Measurements from ENCODE around the gene C1orf50.
"Not testable (repeated sequence)": the region's sequence is repeated elsewhere in the genome, so short reads cannot be mapped to it uniquely, and the experiment has no call there.

Gene C1orf50

GRCh38 chr1:42747125-42747524 lies 19.9 kb upstream of the C1orf50 start:
- Histone ChIP-seq H3K27me3 (ENCODE audit: control insufficient read depth, insufficient read depth, low read length, poor library complexity, severe bottlenecking) (no peaks in the 10 kb centered on the region), H3K9me3 (ENCODE audit: control insufficient read depth, low read length) (no peaks in the 10 kb centered on the region), H3K4me3 (ENCODE audit: insufficient read depth, low read depth, low read length) (no peak overlapping the region), H3K36me3 (ENCODE audit: control insufficient read depth, insufficient read depth, low read length) (peaks cover 31% of the 10 kb centered on the region), H3K4me1 (ENCODE audit: control insufficient read depth, insufficient read depth, low read length) (no peaks in the 10 kb centered on the region), H3K27ac (ENCODE audit: insufficient read depth, low read depth, low read length, poor library complexity, severe bottlenecking) (no peak overlapping the region)
- 71 to 72% methylated on average over 14 of the region's 14 CpGs for WGBS, 2 experiments

- Histone ChIP-seq H3K36me3 (ENCODE audit: control insufficient read depth, insufficient read depth, low read length) (peaks cover 40% of the 10 kb centered on the region), H3K27me3 (ENCODE audit: control insufficient read depth, insufficient read depth, low read length, poor library complexity, severe bottlenecking) (no peaks in the 10 kb centered on the region), H3K4me3 (ENCODE audit: insufficient read depth, low read depth, low read length) (no peak overlapping the region), H3K9me3 (ENCODE audit: control insufficient read depth, low read length) (no peaks in the 10 kb centered on the region), H3K27ac (ENCODE audit: insufficient read depth, low read depth, low read length, poor library complexity, severe bottlenecking) (no peak overlapping the region), H3K4me1 (ENCODE audit: control insufficient read depth, insufficient read depth, low read length) (no peaks in the 10 kb centered on the region)
- 94 to 96% methylated on average over 10 of the region's 10 CpGs for WGBS, 2 experiments
These were observed 19.0 kb upstream of the C1orf50 start for GRCh38 chr1:42748021-42748420.

- H3K9me3 ChIP-seq (ENCODE audit: control insufficient read depth, low read length) = no peaks in the 10 kb centered on the region
- H3K4me1 ChIP-seq (ENCODE audit: control insufficient read depth, insufficient read depth, low read length) = no peaks in the 10 kb centered on the region
- no peaks in the 10 kb centered on the region for H3K27me3 ChIP-seq (ENCODE audit: control insufficient read depth, insufficient read depth, low read length, poor library complexity, severe bottlenecking)
- no peak overlapping the region for H3K27ac ChIP-seq (ENCODE audit: insufficient read depth, low read depth, low read length, poor library complexity, severe bottlenecking)
- H3K4me3 ChIP-seq (ENCODE audit: insufficient read depth, low read depth, low read length) = no peak overlapping the region
- 94 to 95% methylated on average over 14 of the region's 14 CpGs for WGBS, 2 experiments
- peaks cover 45% of the 10 kb centered on the region for H3K36me3 ChIP-seq (ENCODE audit: control insufficient read depth, insufficient read depth, low read length)
These were observed 18.3 kb upstream of the C1orf50 start for GRCh38 chr1:42748461-42749410.

GRCh38 chr1:42750041-42750440 lies 17.0 kb upstream of the C1orf50 start:
- Histone ChIP-seq H3K36me3 (ENCODE audit: control insufficient read depth, insufficient read depth, low read length) (peaks cover 59% of the 10 kb centered on the region), H3K27ac (ENCODE audit: insufficient read depth, low read depth, low read length, poor library complexity, severe bottlenecking) (no peak overlapping the region), H3K4me1 (ENCODE audit: control insufficient read depth, insufficient read depth, low read length) (no peaks in the 10 kb centered on the region), H3K9me3 (ENCODE audit: control insufficient read depth, low read length) (no peaks in the 10 kb centered on the region), H3K4me3 (ENCODE audit: insufficient read depth, low read depth, low read length) (no peak overlapping the region), H3K27me3 (ENCODE audit: control insufficient read depth, insufficient read depth, low read length, poor library complexity, severe bottlenecking) (no peaks in the 10 kb centered on the region)
- 96 to 98% methylated on average over 12 of the region's 12 CpGs for WGBS, 2 experiments

DNA sequence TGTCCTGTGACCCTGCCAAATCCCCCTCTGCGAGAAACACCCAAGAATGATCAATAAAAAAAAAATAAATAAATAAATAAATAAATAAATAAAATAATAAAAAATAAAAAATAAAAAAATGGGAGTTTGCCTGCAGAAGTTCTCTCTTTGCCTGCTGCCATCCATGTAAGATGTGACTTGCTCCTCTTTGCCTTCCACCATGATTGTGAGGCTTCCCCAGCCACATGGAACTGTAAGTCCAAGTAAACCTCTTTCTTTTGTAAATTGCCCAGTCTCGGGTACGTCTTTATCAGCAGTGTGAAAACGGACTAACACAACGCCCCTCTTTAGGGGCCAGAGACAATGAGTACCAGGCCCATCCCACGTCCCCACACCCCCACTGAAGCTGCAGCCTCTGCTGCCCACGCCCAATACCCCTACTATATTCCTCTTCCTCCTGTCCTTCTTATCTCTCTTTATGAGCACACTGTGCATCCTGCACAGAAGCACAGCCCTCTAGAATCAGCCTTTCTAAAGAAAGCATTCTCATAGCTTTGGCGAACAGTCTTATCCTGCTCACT lies 15.5 kb upstream of the C1orf50 start:
- 95% methylated on average over 7 of the region's 8 CpGs for WGBS, 2 experiments
- not testable (repeated sequence) for H3K27me3 ChIP-seq (ENCODE audit: control insufficient read depth, insufficient read depth, low read length, poor library complexity, severe bottlenecking); H3K27ac ChIP-seq (ENCODE audit: insufficient read depth, low read depth, low read length, poor library complexity, severe bottlenecking); H3K9me3 ChIP-seq (ENCODE audit: control insufficient read depth, low read length); H3K4me3 ChIP-seq (ENCODE audit: insufficient read depth, low read depth, low read length); H3K4me1 ChIP-seq (ENCODE audit: control insufficient read depth, insufficient read depth, low read length)
- peaks cover 58% of the 10 kb centered on the region for H3K36me3 ChIP-seq (ENCODE audit: control insufficient read depth, insufficient read depth, low read length)

- Histone ChIP-seq H3K4me1 (ENCODE audit: control insufficient read depth, insufficient read depth, low read length) (no peaks in the 10 kb centered on the region), H3K36me3 (ENCODE audit: control insufficient read depth, insufficient read depth, low read length) (peaks cover 55% of the 10 kb centered on the region), H3K9me3 (ENCODE audit: control insufficient read depth, low read length) (no peaks in the 10 kb centered on the region), H3K27ac (ENCODE audit: insufficient read depth, low read depth, low read length, poor library complexity, severe bottlenecking) (no peak overlapping the region), H3K4me3 (ENCODE audit: insufficient read depth, low read depth, low read length) (no peak overlapping the region), H3K27me3 (ENCODE audit: control insufficient read depth, insufficient read depth, low read length, poor library complexity, severe bottlenecking) (no peaks in the 10 kb centered on the region)
- whole genome bisulfite sequencing, 2 experiments = 94 to 95% methylated on average over 6 of the region's 6 CpGs
These were observed 14.8 kb upstream of the C1orf50 start for GRCh38 chr1:42752284-42752683.

DNA sequence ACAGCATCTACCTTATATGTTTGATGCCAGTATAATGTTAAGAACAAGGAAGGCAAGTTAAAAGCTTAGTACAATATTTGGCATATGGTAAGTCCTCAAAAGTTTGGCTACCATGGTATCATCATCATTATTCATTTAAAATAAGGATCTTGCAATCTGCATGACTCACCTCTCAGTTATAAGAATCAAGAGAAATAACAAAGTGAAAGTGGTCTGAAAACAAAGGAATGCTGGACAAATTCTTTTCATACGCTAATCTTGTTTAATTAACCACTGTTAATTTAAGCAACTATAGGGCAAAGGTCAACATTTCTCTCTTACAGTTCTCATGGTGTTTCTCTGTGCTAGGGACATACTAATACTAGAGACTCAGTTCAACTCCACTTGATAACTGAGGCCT lies 14.0 kb upstream of the C1orf50 start:
- H3K4me1 ChIP-seq (ENCODE audit: control insufficient read depth, insufficient read depth, low read length) = no peaks in the 10 kb centered on the region
- no peak overlapping the region for H3K4me3 ChIP-seq (ENCODE audit: insufficient read depth, low read depth, low read length)
- H3K9me3 ChIP-seq (ENCODE audit: control insufficient read depth, low read length) = no peaks in the 10 kb centered on the region
- peaks cover 58% of the 10 kb centered on the region for H3K36me3 ChIP-seq (ENCODE audit: control insufficient read depth, insufficient read depth, low read length)
- WGBS, 2 experiments = 95 to 100% methylated on average over 1 of the region's 1 CpG
- H3K27me3 ChIP-seq (ENCODE audit: control insufficient read depth, insufficient read depth, low read length, poor library complexity, severe bottlenecking) = no peaks in the 10 kb centered on the region
- no peak overlapping the region for H3K27ac ChIP-seq (ENCODE audit: insufficient read depth, low read depth, low read length, poor library complexity, severe bottlenecking)

GRCh38 chr1:42756956-42757891 lies 9.8 kb upstream of the C1orf50 start:
- Histone ChIP-seq H3K27ac (ENCODE audit: insufficient read depth, low read depth, low read length, poor library complexity, severe bottlenecking) (no peak overlapping the region), H3K4me1 (ENCODE audit: control insufficient read depth, insufficient read depth, low read length) (no peaks in the 10 kb centered on the region), H3K9me3 (ENCODE audit: control insufficient read depth, low read length) (no peaks in the 10 kb centered on the region), H3K36me3 (ENCODE audit: control insufficient read depth, insufficient read depth, low read length) (peaks cover 51% of the 10 kb centered on the region), H3K4me3 (ENCODE audit: insufficient read depth, low read depth, low read length) (no peak overlapping the region), H3K27me3 (ENCODE audit: control insufficient read depth, insufficient read depth, low read length, poor library complexity, severe bottlenecking) (no peaks in the 10 kb centered on the region)
- 85 to 86% methylated on average over 17 of the region's 17 CpGs for WGBS, 2 experiments

- Histone ChIP-seq H3K4me3 (ENCODE audit: insufficient read depth, low read depth, low read length) (no peak overlapping the region), H3K9me3 (ENCODE audit: control insufficient read depth, low read length) (no peaks in the 10 kb centered on the region), H3K4me1 (ENCODE audit: control insufficient read depth, insufficient read depth, low read length) (no peaks in the 10 kb centered on the region), H3K36me3 (ENCODE audit: control insufficient read depth, insufficient read depth, low read length) (peaks cover 45% of the 10 kb centered on the region), H3K27me3 (ENCODE audit: control insufficient read depth, insufficient read depth, low read length, poor library complexity, severe bottlenecking) (no peaks in the 10 kb centered on the region), H3K27ac (ENCODE audit: insufficient read depth, low read depth, low read length, poor library complexity, severe bottlenecking) (no peak overlapping the region)
These were observed 9.2 kb upstream of the C1orf50 start for GRCh38 chr1:42757892-42758275.

DNA sequence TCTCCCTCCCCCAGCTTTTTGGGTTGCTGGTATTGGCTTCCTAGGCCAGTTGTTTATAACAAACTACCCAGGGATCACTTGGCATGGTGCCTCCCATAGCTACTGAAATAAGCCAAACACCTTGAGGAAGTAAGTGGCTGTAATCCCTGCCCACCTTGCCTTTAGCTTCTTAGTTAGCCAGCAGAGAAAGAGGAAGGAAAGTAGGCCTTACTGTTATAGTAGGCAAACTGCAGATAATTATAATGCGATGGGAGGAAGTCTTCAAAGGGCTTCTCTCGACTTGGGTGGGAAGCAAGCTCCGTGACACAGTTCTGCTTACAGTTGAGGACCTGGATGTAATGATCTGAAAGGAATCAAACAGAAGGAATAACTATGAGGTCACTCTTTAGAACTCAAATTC lies 8.4 kb upstream of the C1orf50 start:
- WGBS, 2 experiments = 95 to 97% methylated on average over 3 of the region's 3 CpGs
- H3K27ac ChIP-seq (ENCODE audit: insufficient read depth, low read depth, low read length, poor library complexity, severe bottlenecking) = no peak overlapping the region
- H3K4me3 ChIP-seq (ENCODE audit: insufficient read depth, low read depth, low read length) = no peak overlapping the region
- H3K27me3 ChIP-seq (ENCODE audit: control insufficient read depth, insufficient read depth, low read length, poor library complexity, severe bottlenecking) = no peaks in the 10 kb centered on the region
- H3K4me1 ChIP-seq (ENCODE audit: control insufficient read depth, insufficient read depth, low read length) = no peaks in the 10 kb centered on the region
- no peaks in the 10 kb centered on the region for H3K9me3 ChIP-seq (ENCODE audit: control insufficient read depth, low read length)
- H3K36me3 ChIP-seq (ENCODE audit: control insufficient read depth, insufficient read depth, low read length) = peaks cover 38% of the 10 kb centered on the region

All from ectodermal cell (in vitro differentiated cells).